ENCODE data around the gene RPRD1B. TPM values are rescaled to one million over a fixed set of nuclear protein-coding genes. Genes with fewer than 3 reads are reported as not detected.

Gene RPRD1B
- polyA plus RNA-seq, 2 of the 4 experiments (the other 2 are of a cell fraction): 16.4 to 28.4 TPM

DNA sequence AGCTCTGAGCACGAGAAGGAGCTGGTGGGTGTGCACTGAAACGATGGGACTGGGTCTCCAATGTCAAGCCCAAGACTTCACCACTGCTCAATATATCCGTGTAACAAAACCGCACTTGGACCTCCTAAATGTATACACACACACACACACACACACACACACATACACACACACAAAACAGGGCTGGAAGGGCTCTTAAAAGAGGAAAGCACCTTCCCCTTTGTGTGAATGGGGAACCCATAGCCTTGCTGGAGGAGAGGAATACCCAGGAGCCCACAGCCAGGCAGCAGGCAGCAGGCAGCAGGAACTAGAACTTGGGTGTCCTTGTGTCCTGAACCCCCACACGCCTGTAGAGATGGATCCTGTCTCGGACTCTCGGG is 101.7 kb downstream of the RPRD1B start:
- peak overlapping the region; percentile 56 to 83; a peak in 5 of 6 replicates for H3K27ac ChIP-seq
- DNase-seq (ENCODE audit: low read depth in 1 of 2, low spot score in 1 of 2) (no peak), ATAC-seq (no peak; a peak in 1 of 6 replicates), FAIRE-seq (no peak)
- no peak overlapping the region for H3K4me3 ChIP-seq
- WGBS (ENCODE audit: missing lambda C conversion rate): 89% methylated on average over 5 of the region's 7 CpGs
- H3K9me3 ChIP-seq: no peaks in the 10 kb centered on the region
- TF ChIP-seq MAFK (IDR thresholded peaks at IDR 0.05; ENCODE audit: partially characterized antibody) (no peak), EHMT2 (IDR thresholded peaks at IDR 0.05; ENCODE audit: low read depth) (no peak)
- no peak overlapping the region; the same call in 2 of the 3 replicates for H3K4me2 ChIP-seq
- ChIA-PET CTCF (interaction anchor here (0.7 to 3.6 kb wide), 4 partner anchors 9 to 323 kb away, joined by 3 to 22 read pairs (median 4); no protein-coding TSS in a partner anchor), POLR2A (interaction anchor here (1.7 kb wide), 1 partner anchor 9 kb away, joined by 5 read pairs; no protein-coding TSS in a partner anchor)
- H3K4me1 ChIP-seq: peaks cover 32% of the 10 kb centered on the region

GRCh38 chr20:38135651-38136420 is 102.3 kb downstream of the RPRD1B start:
- no peak for TF ChIP-seq MAX (IDR thresholded peaks at IDR 0.05)
- TF ChIP-seq SMC3 (IDR thresholded peaks at IDR 0.05): no peak
- no peak for TF ChIP-seq CHD4 (IDR thresholded peaks at IDR 0.05; ENCODE audit: borderline replicate concordance)
- TF ChIP-seq, protein P1, sequence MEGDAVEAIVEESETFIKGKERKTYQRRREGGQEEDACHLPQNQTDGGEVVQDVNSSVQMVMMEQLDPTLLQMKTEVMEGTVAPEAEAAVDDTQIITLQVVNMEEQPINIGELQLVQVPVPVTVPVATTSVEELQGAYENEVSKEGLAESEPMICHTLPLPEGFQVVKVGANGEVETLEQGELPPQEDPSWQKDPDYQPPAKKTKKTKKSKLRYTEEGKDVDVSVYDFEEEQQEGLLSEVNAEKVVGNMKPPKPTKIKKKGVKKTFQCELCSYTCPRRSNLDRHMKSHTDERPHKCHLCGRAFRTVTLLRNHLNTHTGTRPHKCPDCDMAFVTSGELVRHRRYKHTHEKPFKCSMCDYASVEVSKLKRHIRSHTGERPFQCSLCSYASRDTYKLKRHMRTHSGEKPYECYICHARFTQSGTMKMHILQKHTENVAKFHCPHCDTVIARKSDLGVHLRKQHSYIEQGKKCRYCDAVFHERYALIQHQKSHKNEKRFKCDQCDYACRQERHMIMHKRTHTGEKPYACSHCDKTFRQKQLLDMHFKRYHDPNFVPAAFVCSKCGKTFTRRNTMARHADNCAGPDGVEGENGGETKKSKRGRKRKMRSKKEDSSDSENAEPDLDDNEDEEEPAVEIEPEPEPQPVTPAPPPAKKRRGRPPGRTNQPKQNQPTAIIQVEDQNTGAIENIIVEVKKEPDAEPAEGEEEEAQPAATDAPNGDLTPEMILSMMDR (IDR thresholded peaks at IDR 0.05): no peak
- TF ChIP-seq TFCP2L1 (CRISPR knock-in tag; IDR thresholded peaks at IDR 0.05): no peak
- no peak for TF ChIP-seq CHD2 (IDR thresholded peaks at IDR 0.05; ENCODE audit: low read length, partially characterized antibody)
- TF ChIP-seq RARB (CRISPR knock-in tag; IDR thresholded peaks at IDR 0.05): no peak
- TF ChIP-seq SREBF2 (IDR thresholded peaks at IDR 0.05): no peak
- TF ChIP-seq HOXB13 (CRISPR knock-in tag; IDR thresholded peaks at IDR 0.05; ENCODE audit: low read depth): no peak
- TF ChIP-seq NR3C1 (IDR thresholded peaks at IDR 0.05): no peak
- TF ChIP-seq HDAC2 (IDR thresholded peaks at IDR 0.05): no peak
- no peak for TF ChIP-seq KDM1A (IDR thresholded peaks at IDR 0.05; ENCODE audit: low read depth)
- TF ChIP-seq FOXS1 (CRISPR knock-in tag; IDR thresholded peaks at IDR 0.05): no peak
- TF ChIP-seq EP300 (IDR thresholded peaks at IDR 0.05): no peak
- TF ChIP-seq NFE2L2 (conservative IDR thresholded peaks at IDR 0.05; ENCODE audit: low read length): no peak
- TF ChIP-seq ZC3H11A (IDR thresholded peaks at IDR 0.05): no peak
- TF ChIP-seq ZNF302 (CRISPR knock-in tag; IDR thresholded peaks at IDR 0.05): no peak
- no peak for TF ChIP-seq ELK1 (IDR thresholded peaks at IDR 0.05; ENCODE audit: low read depth, low read length)
- no peak for TF ChIP-seq NPAS2 (CRISPR knock-in tag; IDR thresholded peaks at IDR 0.05; ENCODE audit: borderline replicate concordance)
- FAIRE-seq (no peak), DNase-seq (ENCODE audit: low read depth in 1 of 2, low spot score in 1 of 2) (no peak), ATAC-seq (peak in 1 of 2 experiments; percentile 4; a peak in 2 of 6 replicates)
- no peaks in the 10 kb centered on the region for H3K9me3 ChIP-seq
- no peak overlapping the region; the same call in 2 of the 3 replicates for H3K4me2 ChIP-seq
- peaks cover 38% of the 10 kb centered on the region for H3K4me1 ChIP-seq
- 84% methylated on average over 25 of the region's 28 CpGs for WGBS (ENCODE audit: missing lambda C conversion rate)
- ChIA-PET CTCF (interaction anchor here (1.0 to 3.6 kb wide), 3 partner anchors 9 to 86 kb away, joined by 4 to 22 read pairs (median 5); no protein-coding TSS in a partner anchor), POLR2A (interaction anchor here (1.7 kb wide), 1 partner anchor 8 kb away, joined by 5 read pairs; no protein-coding TSS in a partner anchor)
- no peak overlapping the region for H3K4me3 ChIP-seq
- H3K27ac ChIP-seq: peak overlapping the region; percentile 56 to 83; a peak in 5 of 6 replicates

Measured in A549 (cell line).